Progenitor cell of endocrine pancreas (in vitro differentiated cells): ENCODE measurements around the gene CDH13. TPM values are rescaled to one million over a fixed set of nuclear protein-coding genes. Genes with fewer than 3 reads are reported as not detected.

Source experiments
- DNase-seq: peaks from one replicate; pipeline ENCODE4 v3.0.0; 2021; ENCODE audit warnings: low spot score; ENCODE audit not compliant: unreplicated experiment
- H3K27ac Mint-ChIP-seq: 2 replicates; pipeline ENCODE4 v1.8.0; 2021; ENCODE audit warnings: mild to moderate bottlenecking, moderate library complexity, mixed read lengths
- H3K27me3 Mint-ChIP-seq: 2 replicates; pipeline ENCODE4 v1.8.0; 2021; ENCODE audit warnings: mixed read lengths
- H3K36me3 Mint-ChIP-seq: 2 replicates; pipeline ENCODE4 v1.8.0; 2022; ENCODE audit warnings: mixed read lengths; ENCODE audit not compliant: insufficient read depth
- H3K4me1 Mint-ChIP-seq: 2 replicates; pipeline ENCODE4 v1.8.0; 2021; ENCODE audit warnings: low read depth, mixed read lengths
- H3K4me3 Mint-ChIP-seq: 2 replicates; pipeline ENCODE4 v1.8.0; 2021; ENCODE audit warnings: low read depth, mild to moderate bottlenecking, moderate library complexity, mixed read lengths
- H3K9me3 Mint-ChIP-seq: 2 replicates; pipeline ENCODE4 v1.8.0; 2021; ENCODE audit warnings: low read depth, mixed read lengths
- total RNA-seq: library from RNA; stranded (reverse); gene quantifications from 2 replicates; pipeline ENCODE4 v1.2.1, GENCODE V29; 2021
- TF ChIP-seq, protein P1 (sequence below): fragments of 200-600 bp; sonication (generic); IDR thresholded peaks from one replicate; pipeline ENCODE4 v1.5.0; 2021; ENCODE audit warnings: antibody characterized with exemption, mild to moderate bottlenecking; ENCODE audit not compliant: unreplicated experiment

The CDH13 gene
- total RNA-seq, 1 donor from 2014 or later, result 0.38 TPM

- H3K9me3 Mint-ChIP-seq, result no peaks in the 10 kb centered on the region
- H3K4me1 Mint-ChIP-seq, result no peaks in the 10 kb centered on the region
- no peak overlapping the region for H3K27ac Mint-ChIP-seq
- H3K36me3 Mint-ChIP-seq, result no peaks in the 10 kb centered on the region
- no peak overlapping the region for H3K4me3 Mint-ChIP-seq
- TF ChIP-seq, protein P1, sequence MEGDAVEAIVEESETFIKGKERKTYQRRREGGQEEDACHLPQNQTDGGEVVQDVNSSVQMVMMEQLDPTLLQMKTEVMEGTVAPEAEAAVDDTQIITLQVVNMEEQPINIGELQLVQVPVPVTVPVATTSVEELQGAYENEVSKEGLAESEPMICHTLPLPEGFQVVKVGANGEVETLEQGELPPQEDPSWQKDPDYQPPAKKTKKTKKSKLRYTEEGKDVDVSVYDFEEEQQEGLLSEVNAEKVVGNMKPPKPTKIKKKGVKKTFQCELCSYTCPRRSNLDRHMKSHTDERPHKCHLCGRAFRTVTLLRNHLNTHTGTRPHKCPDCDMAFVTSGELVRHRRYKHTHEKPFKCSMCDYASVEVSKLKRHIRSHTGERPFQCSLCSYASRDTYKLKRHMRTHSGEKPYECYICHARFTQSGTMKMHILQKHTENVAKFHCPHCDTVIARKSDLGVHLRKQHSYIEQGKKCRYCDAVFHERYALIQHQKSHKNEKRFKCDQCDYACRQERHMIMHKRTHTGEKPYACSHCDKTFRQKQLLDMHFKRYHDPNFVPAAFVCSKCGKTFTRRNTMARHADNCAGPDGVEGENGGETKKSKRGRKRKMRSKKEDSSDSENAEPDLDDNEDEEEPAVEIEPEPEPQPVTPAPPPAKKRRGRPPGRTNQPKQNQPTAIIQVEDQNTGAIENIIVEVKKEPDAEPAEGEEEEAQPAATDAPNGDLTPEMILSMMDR, result no peak
- H3K27me3 Mint-ChIP-seq, result peaks cover 8% of the 10 kb centered on the region
- no peak for DNase-seq
Observed at GRCh38 chr16:82793528-82794245, 166.9 kb downstream of the CDH13 start.

DNA sequence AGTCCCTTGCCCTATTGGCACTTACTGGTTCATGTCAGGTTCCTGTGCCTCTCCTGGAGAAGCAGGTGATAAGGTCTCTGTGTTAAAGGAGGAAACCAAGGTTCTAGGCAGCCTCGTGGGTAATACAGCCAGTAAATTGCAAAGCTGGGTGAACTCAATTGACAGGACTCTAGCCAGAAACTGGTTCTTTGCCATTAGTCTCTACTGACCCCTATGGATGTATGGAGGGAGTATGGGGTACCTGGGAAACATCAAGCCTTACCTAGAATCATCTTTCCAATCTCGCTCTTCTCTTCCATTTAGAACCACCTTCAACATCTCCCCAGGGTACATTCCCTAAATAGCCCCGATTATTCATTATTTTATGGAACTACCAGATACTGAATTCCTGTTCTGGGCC lies 169.3 kb downstream of the CDH13 start:
- TF ChIP-seq, protein P1, result no peak
- H3K36me3 Mint-ChIP-seq, result no peaks in the 10 kb centered on the region
- H3K4me1 Mint-ChIP-seq, result no peaks in the 10 kb centered on the region
- no peak for DNase-seq
- H3K27me3 Mint-ChIP-seq, result peaks cover 8% of the 10 kb centered on the region
- no peak overlapping the region for H3K27ac Mint-ChIP-seq
- no peaks in the 10 kb centered on the region for H3K9me3 Mint-ChIP-seq
- no peak overlapping the region for H3K4me3 Mint-ChIP-seq

GRCh38 chr16:82801361-82801760 lies 174.6 kb downstream of the CDH13 start:
- H3K36me3 Mint-ChIP-seq, result no peaks in the 10 kb centered on the region
- peaks cover 3% of the 10 kb centered on the region for H3K27me3 Mint-ChIP-seq
- TF ChIP-seq, protein P1, result no peak

DNA sequence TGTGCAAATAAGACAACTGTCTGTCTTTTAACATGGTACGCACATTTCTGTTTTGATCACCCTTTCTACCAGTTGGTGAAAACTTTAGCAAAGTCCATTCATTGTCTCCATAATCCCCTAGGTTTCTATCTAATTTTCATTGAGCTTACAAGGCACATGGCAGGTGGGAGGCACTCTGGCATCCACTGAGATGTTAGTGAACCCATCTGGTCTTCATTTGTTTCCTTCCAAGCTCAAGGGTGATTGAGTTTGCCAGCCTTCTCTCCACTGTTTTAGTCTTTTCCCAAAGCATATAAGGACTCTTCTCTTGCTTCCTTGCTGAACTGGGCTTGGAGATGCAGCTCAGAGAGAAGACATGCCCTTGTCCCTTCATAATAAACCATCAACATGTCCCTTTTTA lies 179.1 kb downstream of the CDH13 start:
- Mint-ChIP-seq H3K9me3 (no peaks in the 10 kb centered on the region), H3K4me3 (no peak overlapping the region), H3K27ac (no peak overlapping the region), H3K27me3 (peaks cover 13% of the 10 kb centered on the region), H3K36me3 (no peaks in the 10 kb centered on the region), H3K4me1 (no peaks in the 10 kb centered on the region)
- TF ChIP-seq, protein P1, result no peak
- no peak for DNase-seq

More at GRCh38 chr16:82801361-82801760, 174.6 kb downstream of the CDH13 start:
- H3K4me3 Mint-ChIP-seq, result no peak overlapping the region
- no peaks in the 10 kb centered on the region for H3K9me3 Mint-ChIP-seq
- H3K4me1 Mint-ChIP-seq, result no peaks in the 10 kb centered on the region
- no peak for DNase-seq
- no peak overlapping the region for H3K27ac Mint-ChIP-seq

- Mint-ChIP-seq H3K4me3 (no peak overlapping the region), H3K36me3 (no peaks in the 10 kb centered on the region), H3K9me3 (no peaks in the 10 kb centered on the region), H3K4me1 (no peaks in the 10 kb centered on the region), H3K27me3 (peaks cover 20% of the 10 kb centered on the region), H3K27ac (no peak overlapping the region)
- DNase-seq, result no peak
- TF ChIP-seq, protein P1, result no peak
Observed at GRCh38 chr16:82807311-82807710, 180.5 kb downstream of the CDH13 start.
